Ammon's horn (tissue), 1 donor: ENCODE measurements around the gene TMEM54.

Experiments used
- DNase-seq: peaks from one replicate; pipeline ENCODE4 v3.0.0-alpha.2; 2016; ENCODE audit warnings: low spot score

Gene TMEM54

GRCh38 chr1:32900956-32901822, at the start of gene TMEM54:
Gene TMEM54 (minus strand): TSS chr1:32901389. CDS start chr1:32901238, 151 bp downstream.
- DNase-seq, result no peak

GRCh38 chr1:32949519-32949918, 48.3 kb upstream of the TMEM54 start:
- DNase-seq, result no peak

- no peak for DNase-seq
These were observed 47.7 kb upstream of the TMEM54 start for GRCh38 chr1:32948905-32949304.

GRCh38 chr1:32948390-32948722, 47.2 kb upstream of the TMEM54 start:
- no peak for DNase-seq

- no peak for DNase-seq
These were observed 46.6 kb upstream of the TMEM54 start for GRCh38 chr1:32947669-32948389.

GRCh38 chr1:32946413-32946812, 45.2 kb upstream of the TMEM54 start:
- no peak for DNase-seq

GRCh38 chr1:32944180-32944579, 43.0 kb upstream of the TMEM54 start:
- no peak for DNase-seq

- peak; percentile 22 for DNase-seq
These were observed 38.6 kb upstream of the TMEM54 start for GRCh38 chr1:32939655-32940371.

GRCh38 chr1:32937061-32937460, 35.9 kb upstream of the TMEM54 start:
- no peak for DNase-seq

GRCh38 chr1:32934535-32934934, 33.3 kb upstream of the TMEM54 start:
- no peak for DNase-seq

GRCh38 chr1:32933742-32934322, 32.6 kb upstream of the TMEM54 start:
- DNase-seq, result no peak

- no peak for DNase-seq
These were observed 30.6 kb upstream of the TMEM54 start for GRCh38 chr1:32931760-32932159.

- no peak for DNase-seq
These were observed 28.2 kb upstream of the TMEM54 start for GRCh38 chr1:32929366-32929765.

GRCh38 chr1:32928715-32929114, 27.5 kb upstream of the TMEM54 start:
- no peak for DNase-seq

- DNase-seq, result no peak
These were observed 27.1 kb upstream of the TMEM54 start for GRCh38 chr1:32928285-32928684.

GRCh38 chr1:32927441-32927840, 26.3 kb upstream of the TMEM54 start:
- DNase-seq, result no peak

- no peak for DNase-seq
These were observed 25.4 kb upstream of the TMEM54 start for GRCh38 chr1:32926562-32926961.

- no peak for DNase-seq
These were observed 24.4 kb upstream of the TMEM54 start for GRCh38 chr1:32925403-32926162.

GRCh38 chr1:32924881-32925344, 23.7 kb upstream of the TMEM54 start:
- no peak for DNase-seq

GRCh38 chr1:32920833-32921232, 19.6 kb upstream of the TMEM54 start:
- peak; percentile 55 for DNase-seq
